Right lobe of liver (tissue), 6 donors: ENCODE measurements around the gene RSU1. TPM values are rescaled to one million over a fixed set of nuclear protein-coding genes. Genes with fewer than 3 reads are reported as not detected.
"Not testable (repeated sequence)": the region's sequence is repeated elsewhere in the genome, so short reads cannot be mapped to it uniquely, and the experiment has no call there.

ENCODE experiments used
- ATAC-seq, 4 donors: fragments of 200-7000 bp; cut with Tn5 transposase; one replicate each; pipeline ENCODE4 v1.9.1; 2020; ENCODE audit warnings: mild to moderate bottlenecking in 4 of 4, moderate library complexity in 4 of 4
- DNase-seq, 3 donors: peaks; one replicate each; pipeline ENCODE4 v3.0.0-alpha.2; 2020
- H3K27ac ChIP-seq, 3 donors: fragments of 200-600 bp; one replicate each; pipeline ENCODE4 v1.8.0; 2022
- H3K27me3 ChIP-seq, 2 donors: fragments of 200-600 bp; one replicate each; pipeline ENCODE4 v1.8.0; 2022
- H3K36me3 ChIP-seq, 4 donors: fragments of 200-600 bp; sonication (generic) in 1 of 4; one replicate each; pipeline versions ENCODE4 v1.5.1 to v1.8.0; 2017 to 2022; ENCODE audit warnings: control low read depth in 1 of 4
- H3K4me1 ChIP-seq, 4 donors: fragments of 200-600 bp; sonication (generic) in 1 of 4; one replicate each; pipeline versions ENCODE4 v1.5.1 to v1.8.0; 2017 to 2022; ENCODE audit warnings: control low read depth in 1 of 4
- H3K4me3 ChIP-seq, 3 donors: fragments of 200-600 bp; one replicate each; pipeline ENCODE4 v1.8.0; 2022
- H3K9me3 ChIP-seq, 4 donors: fragments of 200-600 bp; sonication (generic) in 1 of 4; one replicate each; pipeline versions ENCODE4 v1.5.1 to v1.8.0; 2017 to 2022; ENCODE audit warnings: control low read depth in 1 of 4
- POLR2A ChIP-seq: fragments of 450-650 bp; IDR thresholded peaks from one replicate; pipeline ENCODE4 v1.6.1; 2017; ENCODE audit warnings: antibody characterized with exemption, mild to moderate bottlenecking
- WGBS: methylation state at CpG from one replicate; pipeline ENCODE4 v1.1.6; 2018; ENCODE audit warnings: low coverage, low lambda C conversion rate; ENCODE audit not compliant: insufficient coverage; ENCODE audit errors: missing lambda C conversion rate; 5-methylcytosine and 5-hydroxymethylcytosine counted together
- intact Hi-C, 2 donors: fragments of 100-400 bp; cut with DNase I; formaldehyde crosslinking; loops; one replicate each; pipeline versions ENCODE4 v1.11.2 to v1.14.1; 2022
- total RNA-seq, 6 experiments: library from RNA; depleted of rRNA in 2 of 6; stranded (reverse); fragments of >200 nt in 2 of 6; fragmentation: NEBNext Ultra II Directional in 3 of 6; extraction: Animal tissue kit (Norgen Biotek cat#: 25700) in 3 of 6; gene quantifications; one replicate each; pipeline versions ENCODE4 v1.1.0 to v1.2.4, GENCODE V29; 2016 to 2023
- TF ChIP-seq, protein P1 (sequence below), 4 donors: fragments of 200-600 bp in 3 of 4; fragments of 450-650 bp in 1 of 4; IDR thresholded peaks; one replicate each; pipeline versions ENCODE4 v1.5.1 to v1.8.0; 2016 to 2022; ENCODE audit warnings: antibody characterized with exemption in 4 of 4, mild to moderate bottlenecking in 2 of 4
- donor health status: DM: no; HTN: yes; CAD: no.
- donor health status: DM: no; HTN: no; CAD: no.
- donor health status: DM: no; HTN: no; CAD: no.
- donor health status: DM: no; HTN: yes; CAD: no.
- donor health status: DM: no; HTN: yes; CAD: no.

RSU1 gene
- total RNA-seq, 6 experiments from 2014 or later, result 24.1 to 44.5 (median 28.4) TPM

DNA sequence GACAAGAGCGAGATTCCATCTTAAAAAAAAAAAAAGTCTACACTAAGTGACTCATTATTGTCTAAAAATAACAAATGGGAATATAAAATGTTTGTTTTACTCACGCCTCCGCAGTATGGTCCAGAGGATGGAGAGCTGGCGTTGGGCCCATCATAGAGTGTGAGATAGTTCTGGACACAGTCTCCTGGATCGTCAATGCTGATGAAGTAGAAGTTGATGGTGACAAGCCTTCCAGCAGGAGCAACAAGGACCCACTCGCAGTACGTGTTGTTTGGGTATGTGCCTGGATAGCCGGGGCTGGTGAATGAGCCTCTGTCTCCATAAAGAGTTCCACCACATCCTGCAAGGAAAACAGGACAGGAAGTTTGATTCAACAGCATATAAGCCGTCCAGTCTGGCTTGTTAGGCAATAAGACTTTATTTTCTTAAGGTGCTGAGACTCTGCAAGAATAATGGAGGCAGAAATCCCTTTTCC, 11.5 kb upstream of the RSU1 start:
- ATAC-seq, result peak in 1 of 4 donors; percentile 49
- H3K4me3 ChIP-seq, result no peak overlapping the region
- 44% methylated on average over 6 of the region's 9 CpGs for WGBS

DNA sequence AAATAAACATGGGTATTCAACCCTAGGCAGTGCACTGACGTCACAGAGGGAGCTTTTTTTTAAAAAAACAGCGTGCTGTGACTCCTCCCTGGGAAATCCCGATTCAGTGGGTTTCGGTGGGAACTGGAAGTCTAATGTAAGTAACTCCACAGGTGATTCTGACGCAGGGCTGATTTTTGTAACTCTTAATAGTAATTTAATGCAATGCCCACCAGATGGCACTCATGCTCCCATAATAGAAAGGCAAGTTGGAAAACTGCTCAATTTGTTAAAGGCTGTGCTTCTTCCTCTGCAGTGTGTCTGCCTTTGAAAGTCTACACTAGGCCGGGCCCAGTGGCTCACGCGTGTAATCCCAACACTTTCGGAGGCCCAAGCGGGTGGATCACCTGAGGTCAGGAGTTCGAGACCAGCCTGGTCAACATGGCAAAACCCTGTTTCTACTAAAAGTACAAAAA, 10.9 kb upstream of the RSU1 start:
- no peak for TF ChIP-seq POLR2A
- TF ChIP-seq, protein P1, sequence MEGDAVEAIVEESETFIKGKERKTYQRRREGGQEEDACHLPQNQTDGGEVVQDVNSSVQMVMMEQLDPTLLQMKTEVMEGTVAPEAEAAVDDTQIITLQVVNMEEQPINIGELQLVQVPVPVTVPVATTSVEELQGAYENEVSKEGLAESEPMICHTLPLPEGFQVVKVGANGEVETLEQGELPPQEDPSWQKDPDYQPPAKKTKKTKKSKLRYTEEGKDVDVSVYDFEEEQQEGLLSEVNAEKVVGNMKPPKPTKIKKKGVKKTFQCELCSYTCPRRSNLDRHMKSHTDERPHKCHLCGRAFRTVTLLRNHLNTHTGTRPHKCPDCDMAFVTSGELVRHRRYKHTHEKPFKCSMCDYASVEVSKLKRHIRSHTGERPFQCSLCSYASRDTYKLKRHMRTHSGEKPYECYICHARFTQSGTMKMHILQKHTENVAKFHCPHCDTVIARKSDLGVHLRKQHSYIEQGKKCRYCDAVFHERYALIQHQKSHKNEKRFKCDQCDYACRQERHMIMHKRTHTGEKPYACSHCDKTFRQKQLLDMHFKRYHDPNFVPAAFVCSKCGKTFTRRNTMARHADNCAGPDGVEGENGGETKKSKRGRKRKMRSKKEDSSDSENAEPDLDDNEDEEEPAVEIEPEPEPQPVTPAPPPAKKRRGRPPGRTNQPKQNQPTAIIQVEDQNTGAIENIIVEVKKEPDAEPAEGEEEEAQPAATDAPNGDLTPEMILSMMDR (IDR thresholded peaks at IDR 0.05), result peak; percentile 57 to 71 (median 65)
- Histone ChIP-seq H3K4me1 (no peaks in the 10 kb centered on the region), H3K36me3 (no peaks in the 10 kb centered on the region), H3K27ac (no peak overlapping the region), H3K9me3 (no peaks in the 10 kb centered on the region), H3K27me3 (no peaks in the 10 kb centered on the region), H3K4me3 (no peak overlapping the region)
- DNase-seq (peak in 2 of 3 donors; percentile 29 to 60), ATAC-seq (peak; percentile 97 to 99 (median 97))
- intact Hi-C loops, result no loop called here
- 0% methylated on average over 10 of the region's 11 CpGs for WGBS

More for the DNA sequence above, 11.5 kb upstream of the RSU1 start:
- intact Hi-C loops, result no loop called here
- no peak for TF ChIP-seq POLR2A
- TF ChIP-seq, protein P1 (IDR thresholded peaks at IDR 0.05), result no peak
- Histone ChIP-seq H3K4me1 (no peaks in the 10 kb centered on the region), H3K36me3 (no peaks in the 10 kb centered on the region), H3K27me3 (no peaks in the 10 kb centered on the region), H3K27ac (no peak overlapping the region), H3K9me3 (no peaks in the 10 kb centered on the region)
- DNase-seq, result peak in 1 of 3 donors; percentile 29

DNA sequence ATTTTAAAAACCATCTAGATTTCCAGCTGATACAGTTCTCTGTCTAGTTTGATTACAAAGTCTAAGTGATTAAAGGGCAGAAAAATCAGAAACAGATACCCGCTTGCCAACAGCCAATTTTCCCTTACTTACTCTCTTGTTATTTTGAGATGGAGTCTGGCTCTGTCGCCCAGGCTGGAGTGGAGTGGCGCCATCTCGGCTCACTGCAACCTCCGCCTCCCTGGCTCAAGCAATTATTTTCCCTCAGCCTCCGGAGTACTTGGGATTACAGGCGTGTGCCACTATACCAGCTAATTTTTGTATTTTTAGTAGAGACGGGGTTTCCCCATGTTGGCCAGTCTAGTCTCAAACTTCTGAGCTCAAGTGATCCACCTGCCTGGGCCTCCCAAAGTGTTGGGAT, 10.2 kb upstream of the RSU1 start:
- H3K27ac ChIP-seq, H3K36me3 ChIP-seq, H3K9me3 ChIP-seq, ATAC-seq, H3K4me3 ChIP-seq, H3K4me1 ChIP-seq, DNase-seq, H3K27me3 ChIP-seq, intact Hi-C loops: not testable (repeated sequence)
- 52% methylated on average over 8 of the region's 8 CpGs for WGBS

DNA sequence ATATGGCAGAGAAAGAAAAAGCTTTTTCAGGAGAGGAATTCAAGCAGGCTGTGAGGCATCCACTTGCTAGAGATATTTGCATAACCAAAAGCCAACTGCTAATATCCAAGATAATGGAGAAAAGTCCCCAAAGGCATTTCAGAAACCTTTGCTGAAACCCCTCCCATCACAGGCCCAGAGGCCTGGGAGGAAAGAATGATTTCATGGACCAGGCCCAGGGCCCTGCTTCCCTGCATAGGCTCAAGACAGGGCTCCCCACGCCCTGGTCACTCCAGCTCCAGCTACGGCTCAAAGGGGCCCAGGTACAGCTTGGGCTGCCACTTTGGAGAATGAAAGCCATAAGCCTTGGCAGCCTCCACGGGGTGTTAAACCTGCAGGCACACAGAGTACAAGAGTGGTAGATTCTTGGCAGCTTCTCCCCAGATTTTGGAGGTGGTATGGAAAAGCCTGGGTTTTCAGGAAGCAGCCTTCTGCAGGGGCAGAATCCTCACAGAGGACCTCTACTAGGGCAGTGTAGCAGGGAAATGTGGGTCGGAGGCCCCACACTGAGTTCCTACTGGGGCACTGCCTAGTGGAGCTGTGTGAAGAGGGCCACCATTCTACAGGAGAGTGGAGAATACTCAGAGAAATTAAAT, 5.6 kb upstream of the RSU1 start:
- DNase-seq, result no peak
- no peaks in the 10 kb centered on the region for H3K9me3 ChIP-seq
- no CpG with 5 or more reads among the region's 4 CpGs for WGBS
- H3K4me3 ChIP-seq, result no peak overlapping the region
- no peak overlapping the region for H3K27ac ChIP-seq
- no peaks in the 10 kb centered on the region for H3K27me3 ChIP-seq
- no peak for TF ChIP-seq POLR2A
- TF ChIP-seq, protein P1 (IDR thresholded peaks at IDR 0.05), result no peak
- H3K36me3 ChIP-seq, result no peaks in the 10 kb centered on the region
- no peaks in the 10 kb centered on the region for H3K4me1 ChIP-seq
- intact Hi-C loops, result no loop called here
- ATAC-seq, result no peak

DNA sequence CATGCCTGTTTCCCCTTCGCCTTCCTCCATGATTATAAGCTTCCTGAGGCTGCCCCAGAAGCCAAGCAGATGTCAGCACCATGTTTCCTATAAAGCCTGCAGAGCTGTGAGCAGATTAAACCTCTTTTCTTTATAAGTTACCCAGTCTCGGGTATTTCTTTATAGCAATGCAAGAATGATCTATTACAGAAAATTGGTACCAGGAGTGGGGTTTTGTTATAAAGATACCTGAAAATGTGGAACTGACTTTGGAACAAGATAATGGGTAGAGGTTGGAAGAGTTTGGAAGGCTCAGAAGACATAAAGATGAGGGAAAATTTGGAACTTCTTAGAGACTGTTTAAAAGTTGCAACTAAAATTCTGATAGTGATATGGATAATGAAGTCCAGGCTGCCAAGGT, 4.8 kb upstream of the RSU1 start:
- Histone ChIP-seq H3K36me3 (no peaks in the 10 kb centered on the region), H3K27ac (no peak overlapping the region), H3K4me3 (no peak overlapping the region), H3K27me3 (no peaks in the 10 kb centered on the region), H3K4me1 (no peaks in the 10 kb centered on the region), H3K9me3 (no peaks in the 10 kb centered on the region)
- TF ChIP-seq, protein P1 (IDR thresholded peaks at IDR 0.05), result no peak
- TF ChIP-seq POLR2A, result no peak
- intact Hi-C loops, result no loop called here
- 56% methylated on average over 2 of the region's 2 CpGs for WGBS
- ATAC-seq (no peak), DNase-seq (no peak)
